Trophoblast cell (in vitro differentiated cells and primary cell): ENCODE results near the gene AKAP13.
A peak's percentile ranks its signal among the peaks of the same experiment; 100 is the strongest.

ENCODE experiments used
- DNase-seq, 2 donors: peaks; one replicate each; pipeline ENCODE4 v3.0.0-alpha.2; 2016
- H2AFZ ChIP-seq: 2 replicates; pipeline ENCODE4 v1.6.1; 2013; ENCODE audit warnings: low read length, moderate library complexity, mild to moderate bottlenecking; ENCODE audit not compliant: insufficient read depth, poor library complexity
- H2AK5ac ChIP-seq: 2 replicates; pipeline ENCODE4 v1.6.1; 2013; ENCODE audit warnings: mild to moderate bottlenecking, low read length
- H2BK120ac ChIP-seq: 2 replicates; pipeline ENCODE4 v1.6.1; 2013; ENCODE audit warnings: low read length, mild to moderate bottlenecking, moderate library complexity; ENCODE audit not compliant: insufficient read depth, poor library complexity
- H2BK12ac ChIP-seq: 2 replicates; pipeline ENCODE4 v1.6.1; 2013; ENCODE audit warnings: mild to moderate bottlenecking, low read length, moderate library complexity
- H2BK5ac ChIP-seq: 2 replicates; pipeline ENCODE4 v1.6.1; 2013; ENCODE audit warnings: low read length, low read depth, moderate library complexity, mild to moderate bottlenecking; ENCODE audit not compliant: poor library complexity
- H3K14ac ChIP-seq: 2 replicates; pipeline ENCODE4 v1.6.1; 2013; ENCODE audit warnings: mild to moderate bottlenecking, low read length
- H3K18ac ChIP-seq: 2 replicates; pipeline ENCODE4 v1.6.1; 2013; ENCODE audit warnings: mild to moderate bottlenecking, low read length
- H3K23ac ChIP-seq: 2 replicates; pipeline ENCODE4 v1.6.1; 2013; ENCODE audit warnings: low read length
- H3K27ac ChIP-seq: 2 replicates; pipeline ENCODE4 v1.5.1; 2013; ENCODE audit warnings: low read depth, mild to moderate bottlenecking, inconsistent platforms, low read length, moderate library complexity
- H3K27me3 ChIP-seq: 2 replicates; pipeline ENCODE4 v1.6.1; 2013; ENCODE audit warnings: inconsistent platforms, mild to moderate bottlenecking, low read length, moderate library complexity; ENCODE audit not compliant: insufficient read depth
- H3K36me3 ChIP-seq, 2 experiments: 1 replicate in 1 of 2; 2 replicates in 1 of 2; pipeline ENCODE4 v1.6.1; 2013; ENCODE audit warnings: low read length in 2 of 2, mild to moderate bottlenecking in 2 of 2, moderate library complexity in 1 of 2; ENCODE audit not compliant: insufficient read depth in 2 of 2, control insufficient read depth in 1 of 2
- H3K4ac ChIP-seq: 2 replicates; pipeline ENCODE4 v1.6.1; 2013; ENCODE audit warnings: low read depth, mild to moderate bottlenecking, low read length, moderate library complexity
- H3K4me1 ChIP-seq, 2 experiments: 1 replicate in 1 of 2; 2 replicates in 1 of 2; pipeline ENCODE4 v1.6.1; 2013; ENCODE audit warnings: low read length in 2 of 2, mild to moderate bottlenecking in 2 of 2, moderate library complexity in 1 of 2; ENCODE audit not compliant: insufficient read depth in 2 of 2, control insufficient read depth in 1 of 2
- H3K4me2 ChIP-seq: 2 replicates; pipeline ENCODE4 v1.6.1; 2013; ENCODE audit warnings: inconsistent platforms, mild to moderate bottlenecking, low read length, moderate library complexity
- H3K4me3 ChIP-seq: 2 replicates; pipeline ENCODE4 v1.5.1; 2013; ENCODE audit warnings: mild to moderate bottlenecking, low read depth, low read length, inconsistent platforms
- H3K79me1 ChIP-seq: one replicate; pipeline ENCODE4 v1.6.1; 2013; ENCODE audit warnings: low read length
- H3K79me2 ChIP-seq: 2 replicates; pipeline ENCODE4 v1.6.1; 2013; ENCODE audit warnings: low read length, mild to moderate bottlenecking; ENCODE audit not compliant: control insufficient read depth, insufficient read depth, poor library complexity
- H3K9ac ChIP-seq: 2 replicates; pipeline ENCODE4 v1.6.1; 2013; ENCODE audit warnings: mild to moderate bottlenecking, low read length
- H3K9me3 ChIP-seq: 2 replicates; pipeline ENCODE4 v1.6.1; 2013; ENCODE audit warnings: low read depth, mild to moderate bottlenecking, control low read depth, inconsistent platforms, low read length; ENCODE audit not compliant: insufficient read depth
- H4K12ac ChIP-seq: 2 replicates; pipeline ENCODE4 v1.6.1; 2013; ENCODE audit warnings: low read depth, mild to moderate bottlenecking, low read length, moderate library complexity
- H4K8ac ChIP-seq: 2 replicates; pipeline ENCODE4 v1.6.1; 2013; ENCODE audit warnings: low read depth, mild to moderate bottlenecking, low read length, moderate library complexity
- H4K91ac ChIP-seq: one replicate; pipeline ENCODE4 v1.6.1; 2013; ENCODE audit warnings: low read depth, mild to moderate bottlenecking, low read length, moderate library complexity
- WGBS: extraction: QIAGEN DNeasy Blood & Tissue Kit; methylation state at CpG from one replicate; pipeline ENCODE4 v1.1.7; 2013; ENCODE audit warnings: missing lambda C conversion rate; ENCODE audit not compliant: insufficient read length, insufficient coverage; ENCODE audit errors: extremely low coverage; 5-methylcytosine and 5-hydroxymethylcytosine counted together

AKAP13 gene

GRCh38 chr15:85545752-85546151, 165.3 kb downstream of the AKAP13 start:
- H3K9ac ChIP-seq = no peak overlapping the region
- no peak overlapping the region for H3K23ac ChIP-seq
- H4K8ac ChIP-seq = no peak overlapping the region
- no peaks in the 10 kb centered on the region for H3K4me1 ChIP-seq
- H2AFZ ChIP-seq = no peak overlapping the region
- H2BK120ac ChIP-seq = no peak overlapping the region
- no CpG with 5 or more reads among the region's 3 CpGs for WGBS
- no peak overlapping the region for H3K14ac ChIP-seq
- no peaks in the 10 kb centered on the region for H3K27me3 ChIP-seq
- no peaks in the 10 kb centered on the region for H3K79me1 ChIP-seq
- no peak overlapping the region for H3K4ac ChIP-seq
- no peak overlapping the region for H2BK12ac ChIP-seq
- no peak overlapping the region for H3K27ac ChIP-seq
- H3K4me3 ChIP-seq = no peak overlapping the region
- no peak overlapping the region for H3K18ac ChIP-seq
- H4K12ac ChIP-seq = no peak overlapping the region
- peak in 1 of 2 donors; percentile 20 for DNase-seq
- no peak overlapping the region for H2AK5ac ChIP-seq
- H3K36me3 ChIP-seq = peaks cover 4 to 7% of the 10 kb centered on the region in 2 experiments
- no peak overlapping the region for H3K4me2 ChIP-seq
- H3K9me3 ChIP-seq = no peaks in the 10 kb centered on the region
- no peaks in the 10 kb centered on the region for H3K79me2 ChIP-seq
- H4K91ac ChIP-seq = no peak overlapping the region
- H2BK5ac ChIP-seq = no peak overlapping the region

DNA sequence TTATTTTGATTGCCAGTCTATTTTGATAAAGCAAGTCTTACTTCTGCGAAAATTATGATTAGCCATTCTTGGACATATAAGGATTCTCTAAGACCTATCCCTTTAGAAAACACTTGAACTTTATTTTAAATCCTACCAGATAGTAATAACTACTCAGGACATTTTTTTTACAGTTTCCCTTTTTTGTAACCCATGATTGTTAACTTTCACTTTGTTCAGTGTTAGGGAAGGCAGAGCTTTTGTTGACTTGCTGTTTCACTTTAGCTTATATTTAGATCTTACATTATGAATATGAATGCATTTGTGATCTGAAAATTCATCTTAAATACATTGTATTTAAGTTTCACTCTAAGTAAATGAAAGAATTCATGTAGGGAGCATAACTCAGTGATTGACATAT, 167.0 kb downstream of the AKAP13 start:
- Histone ChIP-seq H3K14ac (no peak overlapping the region), H3K4me1 (no peaks in the 10 kb centered on the region), H4K91ac (no peak overlapping the region), H2BK5ac (no peak overlapping the region), H3K4me3 (no peak overlapping the region), H2AK5ac (no peak overlapping the region), H3K27me3 (no peaks in the 10 kb centered on the region), H3K36me3 (peaks cover 4 to 7% of the 10 kb centered on the region in 2 experiments), H3K4me2 (no peak overlapping the region), H3K4ac (no peak overlapping the region), H2BK120ac (no peak overlapping the region), H3K9ac (no peak overlapping the region), H2BK12ac (no peak overlapping the region), H3K23ac (no peak overlapping the region), H3K27ac (no peak overlapping the region), H3K18ac (no peak overlapping the region), H3K79me1 (no peaks in the 10 kb centered on the region), H3K79me2 (no peaks in the 10 kb centered on the region), H3K9me3 (no peaks in the 10 kb centered on the region), H2AFZ (no peak overlapping the region), H4K8ac (no peak overlapping the region), H4K12ac (no peak overlapping the region)
- no CpG with 5 or more reads among the region's 1 CpG for WGBS
- no peak for DNase-seq

DNA sequence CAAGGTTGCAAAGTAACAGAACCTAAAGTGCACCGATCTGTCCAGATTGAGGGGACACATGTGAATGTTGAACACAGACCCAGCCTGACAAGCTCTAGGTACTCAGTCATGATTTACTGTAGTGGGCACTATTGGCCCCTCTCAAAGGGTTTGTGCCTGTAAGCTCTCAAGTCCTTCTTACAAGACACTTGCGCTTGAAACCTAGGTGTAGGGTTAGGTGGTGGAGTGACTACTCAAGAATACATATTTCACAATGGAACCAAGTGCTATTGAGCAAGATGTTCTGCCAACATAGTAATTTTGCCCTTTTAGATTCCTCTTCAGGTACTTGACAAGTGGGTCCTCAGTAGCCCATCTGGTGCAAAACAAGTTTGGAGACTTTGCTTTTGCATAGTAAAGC, 169.9 kb downstream of the AKAP13 start:
- H4K12ac ChIP-seq = no peak overlapping the region
- no peak overlapping the region for H3K4ac ChIP-seq
- no peaks in the 10 kb centered on the region for H3K4me1 ChIP-seq
- H3K23ac ChIP-seq = no peak overlapping the region
- no peak overlapping the region for H3K27ac ChIP-seq
- no peaks in the 10 kb centered on the region for H3K79me2 ChIP-seq
- no peak overlapping the region for H2BK12ac ChIP-seq
- no peak overlapping the region for H3K14ac ChIP-seq
- H4K8ac ChIP-seq = no peak overlapping the region
- H2BK120ac ChIP-seq = no peak overlapping the region
- no peaks in the 10 kb centered on the region for H3K79me1 ChIP-seq
- peaks cover 2% of the 10 kb centered on the region for H3K9me3 ChIP-seq
- no peak overlapping the region for H3K9ac ChIP-seq
- DNase-seq = peak in 1 of 2 donors; percentile 21
- peak overlapping the region; percentile 44 for H3K4me3 ChIP-seq
- H3K27me3 ChIP-seq = no peaks in the 10 kb centered on the region
- H2AFZ ChIP-seq = no peak overlapping the region
- H3K4me2 ChIP-seq = no peak overlapping the region
- no peak overlapping the region for H3K18ac ChIP-seq
- H2BK5ac ChIP-seq = no peak overlapping the region
- WGBS = no CpG with 5 or more reads among the region's 2 CpGs
- peaks cover 2 to 7% of the 10 kb centered on the region in 2 experiments for H3K36me3 ChIP-seq
- no peak overlapping the region for H2AK5ac ChIP-seq
- H4K91ac ChIP-seq = no peak overlapping the region

GRCh38 chr15:85551221-85551832, 170.9 kb downstream of the AKAP13 start:
- Histone ChIP-seq H3K4me2 (no peak overlapping the region), H3K27me3 (no peaks in the 10 kb centered on the region), H4K91ac (no peak overlapping the region), H3K4ac (no peak overlapping the region), H3K9me3 (peaks cover 2% of the 10 kb centered on the region), H3K14ac (no peak overlapping the region), H3K4me1 (no peaks in the 10 kb centered on the region), H3K18ac (no peak overlapping the region), H3K23ac (no peak overlapping the region), H2BK120ac (no peak overlapping the region), H3K79me1 (no peaks in the 10 kb centered on the region), H3K9ac (no peak overlapping the region), H4K8ac (no peak overlapping the region), H2BK12ac (no peak overlapping the region), H3K4me3 (no peak overlapping the region), H4K12ac (no peak overlapping the region), H2BK5ac (no peak overlapping the region), H3K36me3 (peaks cover 2 to 7% of the 10 kb centered on the region in 2 experiments), H3K27ac (no peak overlapping the region), H2AFZ (no peak overlapping the region), H3K79me2 (no peaks in the 10 kb centered on the region), H2AK5ac (no peak overlapping the region)
- peak; percentile 20 to 79 for DNase-seq
- WGBS = no CpG with 5 or more reads among the region's 3 CpGs
